NCI-H146 treated with DMSO at 0.1 percent for 48 hours (cell line): Measurements from ENCODE around the gene CLMN.

Experiments used
- DNase-seq: peaks from one replicate; lab custom pipeline; 2025; ENCODE audit not compliant: unreplicated experiment; lab: John Stamatoyannopoulos, UW

CLMN gene

GRCh38 chr14:95345032-95345431, 25.3 kb upstream of the CLMN start:
- DNase-seq = no peak

- DNase-seq = no peak
These were observed 24.8 kb upstream of the CLMN start for GRCh38 chr14:95344536-95344935.

- no peak for DNase-seq
These were observed 21.9 kb upstream of the CLMN start for GRCh38 chr14:95341564-95341963.

GRCh38 chr14:95341115-95341514, 21.4 kb upstream of the CLMN start:
- DNase-seq = no peak

GRCh38 chr14:95340201-95340697, 20.5 kb upstream of the CLMN start:
- DNase-seq = no peak

- DNase-seq = no peak
These were observed 19.7 kb upstream of the CLMN start for GRCh38 chr14:95339301-95339865.

GRCh38 chr14:95338436-95338835, 18.7 kb upstream of the CLMN start:
- no peak for DNase-seq

- DNase-seq = no peak
These were observed 17.4 kb upstream of the CLMN start for GRCh38 chr14:95337041-95337595.

- DNase-seq = no peak
These were observed 16.6 kb upstream of the CLMN start for GRCh38 chr14:95336192-95336760.

GRCh38 chr14:95335071-95335470, 15.4 kb upstream of the CLMN start:
- DNase-seq = no peak

GRCh38 chr14:95334044-95334443, 14.3 kb upstream of the CLMN start:
- no peak for DNase-seq

GRCh38 chr14:95332641-95333040, 12.9 kb upstream of the CLMN start:
- no peak for DNase-seq

- DNase-seq = no peak
These were observed 12.2 kb upstream of the CLMN start for GRCh38 chr14:95331708-95332408.

GRCh38 chr14:95330591-95331370, 11.1 kb upstream of the CLMN start:
- DNase-seq = no peak

- no peak for DNase-seq
These were observed 10.2 kb upstream of the CLMN start for GRCh38 chr14:95329941-95330340.

- DNase-seq = no peak
These were observed 9.2 kb upstream of the CLMN start for GRCh38 chr14:95328729-95329503.

- DNase-seq = no peak
These were observed 8.1 kb upstream of the CLMN start for GRCh38 chr14:95327558-95328374.

- DNase-seq = no peak
These were observed 7.3 kb upstream of the CLMN start for GRCh38 chr14:95326987-95327386.

GRCh38 chr14:95323917-95324316, 4.2 kb upstream of the CLMN start:
- no peak for DNase-seq

- no peak for DNase-seq
These were observed 3.7 kb upstream of the CLMN start for GRCh38 chr14:95323361-95323760.
